ENCODE results near the gene GALNT14. TPM values are rescaled to one million over a fixed set of nuclear protein-coding genes. Genes with fewer than 3 reads are reported as not detected.

GALNT14 gene
- total and polyA plus RNA-seq, 10 of the 15 experiments (the other 5 are each of a cell fraction or from before 2014, with no cell fraction given), result 3.7 to 17.8 (median 6.0) TPM

Other genes starting within 250 kb of the GALNT14 start
- gene CAPN14, start 79.1 kb upstream of the GALNT14 start, total RNA-seq (2014; rRNA removed), result 1.1 and 1.4 TPM in 2 replicates
- gene CAPN14, start 79.1 kb upstream of the GALNT14 start, total RNA-seq (2014; rRNA removed; fragmentation: Illumina TruSeq; extraction: Trizol), result 1.3 and 1.4 TPM in 2 replicates
- gene CAPN14, start 79.1 kb upstream of the GALNT14 start, total RNA-seq (2021), result 1.3 and 1.5 TPM in 2 replicates
- 1.2 and 1.5 TPM in 2 replicates for gene CAPN14, start 79.1 kb upstream of the GALNT14 start, polyA plus RNA-seq (2011; rRNA removed)
- 1.5 and 1.8 TPM in 2 replicates for gene CAPN14, start 79.1 kb upstream of the GALNT14 start, polyA plus RNA-seq (2014; fragmentation: Illumina TruSeq; extraction: Trizol)
- gene CAPN14, start 79.1 kb upstream of the GALNT14 start, polyA plus RNA-seq (2014; fragmentation: Nextera tagmentation; extraction: Ambion mirVana), result under 1 TPM; 0.08 to 0.22 TPM
- gene CAPN14, start 79.1 kb upstream of the GALNT14 start, polyA plus RNA-seq (2014; rRNA removed), result 1.4 TPM in 2 replicates
- under 1 TPM; 0.64 to 0.72 TPM for gene CAPN14, start 79.1 kb upstream of the GALNT14 start, polyA plus RNA-seq (2016; fragmentation: Nextera tagmentation; extraction: Ambion mirVana)
- 10.0 and 10.2 TPM in 2 replicates for gene EHD3, start 95.7 kb upstream of the GALNT14 start, total RNA-seq (2014; rRNA removed)
- 6.9 and 7.1 TPM in 2 replicates for gene EHD3, start 95.7 kb upstream of the GALNT14 start, total RNA-seq (2014; rRNA removed; fragmentation: Illumina TruSeq; extraction: Trizol)
- 10.8 and 10.9 TPM in 2 replicates for gene EHD3, start 95.7 kb upstream of the GALNT14 start, total RNA-seq (2021)
- gene EHD3, start 95.7 kb upstream of the GALNT14 start, polyA plus RNA-seq (2011; rRNA removed), result 3.4 and 6.1 TPM in 2 replicates
- gene EHD3, start 95.7 kb upstream of the GALNT14 start, polyA plus RNA-seq (2014; fragmentation: Illumina TruSeq; extraction: Trizol), result 6.6 and 9.3 TPM in 2 replicates
- 1 to 10 TPM; 1.1 to 1.5 TPM for gene EHD3, start 95.7 kb upstream of the GALNT14 start, polyA plus RNA-seq (2014; fragmentation: Nextera tagmentation; extraction: Ambion mirVana)
- 9.4 and 9.8 TPM in 2 replicates for gene EHD3, start 95.7 kb upstream of the GALNT14 start, polyA plus RNA-seq (2014; rRNA removed)
- gene EHD3, start 95.7 kb upstream of the GALNT14 start, polyA plus RNA-seq (2016; fragmentation: Nextera tagmentation; extraction: Ambion mirVana), result 1 to 10 TPM; 8.1 to 8.3 TPM